ENCODE results near the gene RASGRP1. TPM values are rescaled to one million over a fixed set of nuclear protein-coding genes. Genes with fewer than 3 reads are reported as not detected.

RASGRP1 gene
- total RNA-seq, 2 donors from 2014 or later = 7.0 to 8.8 TPM

DNA sequence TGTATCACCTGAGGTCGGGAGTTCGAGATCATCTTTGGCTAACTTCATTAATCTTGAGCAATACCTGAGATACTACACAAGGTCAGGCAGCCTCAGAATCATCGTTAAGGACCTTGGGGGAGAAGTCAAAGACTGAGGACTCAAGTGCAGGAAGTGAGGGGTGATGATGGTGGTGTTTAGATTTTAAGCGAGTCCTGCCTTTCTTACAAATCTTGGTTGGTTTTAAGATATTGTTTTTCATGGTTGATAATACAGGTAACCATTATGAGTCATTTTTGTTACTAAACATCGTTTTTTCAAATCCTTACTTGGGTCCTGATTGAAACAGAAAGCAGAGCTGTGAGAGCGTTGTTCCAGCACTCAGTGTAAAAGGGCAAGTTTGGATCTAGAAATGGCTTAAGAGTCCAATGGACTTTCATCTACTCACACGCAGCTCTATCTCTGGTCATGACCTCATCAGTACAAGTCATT is 4.1 kb downstream of the RASGRP1 start:
- 92 to 93% methylated on average over 6 to 7 of the region's 7 CpGs for WGBS, 2 experiments (ENCODE audit: insufficient coverage in 1 of 2, insufficient read length in 1 of 2)
- no peaks in the 10 kb centered on the region for H3K9me3 ChIP-seq (ENCODE audit: control insufficient read depth, low read length)
- Mint-ChIP-seq H3K27me3 (ENCODE audit: insufficient read depth) (peaks cover 27% of the 10 kb centered on the region), H3K9me3 (no peaks in the 10 kb centered on the region), H3K27ac (no peak overlapping the region), H3K4me1 (peaks cover 56% of the 10 kb centered on the region), H3K4me3 (no peak overlapping the region), H3K36me3 (ENCODE audit: low read depth) (peaks cover 5% of the 10 kb centered on the region)
- no peak overlapping the region for H3K27ac ChIP-seq (ENCODE audit: low read depth, low read length)
- DNase-seq = no peak
- no peak overlapping the region for H3K4me3 ChIP-seq (ENCODE audit: low read length)
- TF ChIP-seq CTCF (conservative IDR thresholded peaks at IDR 0.05) = no peak
- no peak overlapping the region for H3K9ac ChIP-seq (ENCODE audit: extremely low read depth, low read length, poor library complexity, severe bottlenecking)
- H3K36me3 ChIP-seq (ENCODE audit: control insufficient read depth, insufficient read depth, low read length) = peaks cover 7% of the 10 kb centered on the region
- peaks cover 15% of the 10 kb centered on the region for H3K4me1 ChIP-seq (ENCODE audit: control insufficient read depth, insufficient read depth, low read length)
- peaks cover 35% of the 10 kb centered on the region for H3K27me3 ChIP-seq (ENCODE audit: control insufficient read depth, insufficient read depth, low read length, poor library complexity, severe bottlenecking)

GRCh38 chr15:38559636-38560307 is 4.8 kb downstream of the RASGRP1 start:
- TF ChIP-seq CTCF (conservative IDR thresholded peaks at IDR 0.05) = no peak
- Mint-ChIP-seq H3K27ac (no peak overlapping the region), H3K9me3 (no peaks in the 10 kb centered on the region), H3K4me1 (peaks cover 63% of the 10 kb centered on the region), H3K36me3 (ENCODE audit: low read depth) (peaks cover 5% of the 10 kb centered on the region), H3K27me3 (ENCODE audit: insufficient read depth) (peaks cover 20% of the 10 kb centered on the region), H3K4me3 (no peak overlapping the region)
- no peak for DNase-seq
- H3K9me3 ChIP-seq (ENCODE audit: control insufficient read depth, low read length) = no peaks in the 10 kb centered on the region
- no peak overlapping the region for H3K27ac ChIP-seq (ENCODE audit: low read depth, low read length)
- no peak overlapping the region for H3K9ac ChIP-seq (ENCODE audit: extremely low read depth, low read length, poor library complexity, severe bottlenecking)
- peaks cover 28% of the 10 kb centered on the region for H3K27me3 ChIP-seq (ENCODE audit: control insufficient read depth, insufficient read depth, low read length, poor library complexity, severe bottlenecking)
- H3K4me1 ChIP-seq (ENCODE audit: control insufficient read depth, insufficient read depth, low read length) = peaks cover 15% of the 10 kb centered on the region
- H3K36me3 ChIP-seq (ENCODE audit: control insufficient read depth, insufficient read depth, low read length) = peaks cover 7% of the 10 kb centered on the region
- no peak overlapping the region for H3K4me3 ChIP-seq (ENCODE audit: low read length)
- 85 to 87% methylated on average over 7 of the region's 7 CpGs for WGBS, 2 experiments (ENCODE audit: insufficient coverage in 1 of 2, insufficient read length in 1 of 2)

- Histone ChIP-seq H3K4me1 (ENCODE audit: control insufficient read depth, insufficient read depth, low read length) (peaks cover 17% of the 10 kb centered on the region), H3K9me3 (ENCODE audit: control insufficient read depth, low read length) (no peaks in the 10 kb centered on the region), H3K36me3 (ENCODE audit: control insufficient read depth, insufficient read depth, low read length) (peaks cover 7% of the 10 kb centered on the region), H3K27me3 (ENCODE audit: control insufficient read depth, insufficient read depth, low read length, poor library complexity, severe bottlenecking) (peaks cover 26% of the 10 kb centered on the region), H3K9ac (ENCODE audit: extremely low read depth, low read length, poor library complexity, severe bottlenecking) (no peak overlapping the region), H3K27ac (ENCODE audit: low read depth, low read length) (no peak overlapping the region), H3K4me3 (ENCODE audit: low read length) (no peak overlapping the region)
- TF ChIP-seq CTCF (conservative IDR thresholded peaks at IDR 0.05) = no peak
- WGBS, 2 experiments (ENCODE audit: insufficient coverage in 1 of 2, insufficient read length in 1 of 2) = 92 to 94% methylated on average over 2 to 4 of the region's 4 CpGs
- no peak for DNase-seq
- H3K4me3 Mint-ChIP-seq = no peak overlapping the region
- no peaks in the 10 kb centered on the region for H3K9me3 Mint-ChIP-seq
- peaks cover 67% of the 10 kb centered on the region for H3K4me1 Mint-ChIP-seq
- H3K27ac Mint-ChIP-seq = no peak overlapping the region
- peaks cover 19% of the 10 kb centered on the region for H3K27me3 Mint-ChIP-seq (ENCODE audit: insufficient read depth)
- H3K36me3 Mint-ChIP-seq (ENCODE audit: low read depth) = peaks cover 5% of the 10 kb centered on the region
These were observed 5.5 kb downstream of the RASGRP1 start for GRCh38 chr15:38559131-38559530.
